IMR-90 (cell line): ENCODE results near the gene USP43. TPM values are rescaled to one million over a fixed set of nuclear protein-coding genes. Genes with fewer than 3 reads are reported as not detected.

ENCODE experiments used
- ATAC-seq: fragments of 200-7000 bp; cut with Tn5 transposase; 2 replicates; pipeline ENCODE4 v1.9.1; 2020; ENCODE audit warnings: low read depth, mild to moderate bottlenecking, moderate library complexity
- BruUV-seq: library from RNA; stranded (reverse); fragments of 400-500 nt; replicated peaks from 2 replicates; lab custom pipeline; 2021; lab: Mats Ljungman, UMichigan
- CTCF ChIA-PET: fragments of 300-600 bp; formaldehyde crosslinking; extraction: SDS; loops from one replicate; lab custom pipeline; 2021; ENCODE audit warnings: antibody characterized with exemption; lab: Yijun Ruan, JAX
- POLR2A ChIA-PET: fragments of 300-600 bp; sonication (Branson Sonifier 250); formaldehyde crosslinking; loops from one replicate; lab custom pipeline; 2022; ENCODE audit warnings: antibody characterized with exemption; ENCODE audit not compliant: unreplicated experiment; lab: Charles Lee
- DNase-seq: peaks from one replicate; pipeline ENCODE4 v3.0.0; 2013
- H2AFZ ChIP-seq: replicated peaks from 2 replicates; pipeline ENCODE3; 2013; ENCODE audit warnings: low read length, mild to moderate bottlenecking; ENCODE audit not compliant: poor library complexity
- H2AK5ac ChIP-seq: 2 replicates; pipeline ENCODE4 v1.6.1; 2013; ENCODE audit warnings: low read depth, low read length, inconsistent platforms
- H2AK9ac ChIP-seq: replicated peaks from 2 replicates; pipeline ENCODE3; 2013; ENCODE audit warnings: mild to moderate bottlenecking, low read depth, low read length, moderate library complexity; ENCODE audit not compliant: poor library complexity
- H2BK120ac ChIP-seq: 2 replicates; pipeline ENCODE4 v1.6.1; 2013; ENCODE audit warnings: low read depth, low read length, inconsistent platforms
- H2BK15ac ChIP-seq: 3 replicates; pipeline ENCODE4 v1.6.1; 2013; ENCODE audit warnings: low read depth, low read length, inconsistent platforms
- H2BK20ac ChIP-seq: 2 replicates; pipeline ENCODE4 v1.6.1; 2013; ENCODE audit warnings: low read depth, mild to moderate bottlenecking, inconsistent platforms, low read length, moderate library complexity
- H2BK5ac ChIP-seq: 2 replicates; pipeline ENCODE4 v1.6.1; 2013; ENCODE audit warnings: mild to moderate bottlenecking, low read depth, low read length, inconsistent platforms; ENCODE audit not compliant: poor library complexity, severe bottlenecking
- H3K14ac ChIP-seq: replicated peaks from 2 replicates; pipeline ENCODE4 v1.6.1; 2013; ENCODE audit warnings: low read depth, low read length, inconsistent platforms
- H3K18ac ChIP-seq: 2 replicates; pipeline ENCODE4 v1.6.1; 2013; ENCODE audit warnings: low read depth, low read length, control low read depth
- H3K23ac ChIP-seq: 2 replicates; pipeline ENCODE4 v1.6.1; 2013; ENCODE audit warnings: low read depth, low read length, inconsistent platforms
- H3K27ac ChIP-seq: 2 replicates; pipeline ENCODE4 v1.5.1; 2013; ENCODE audit warnings: mild to moderate bottlenecking, control low read depth, low read length; ENCODE audit not compliant: insufficient read depth
- H3K27me3 ChIP-seq: 2 replicates; pipeline ENCODE4 v1.6.1; 2013; ENCODE audit warnings: low read length; ENCODE audit not compliant: control insufficient read depth, insufficient read depth
- H3K36me3 ChIP-seq: 2 replicates; pipeline ENCODE4 v1.6.1; 2013; ENCODE audit warnings: low read length, mixed read lengths; ENCODE audit not compliant: control insufficient read depth, insufficient read depth
- H3K4ac ChIP-seq: 2 replicates; pipeline ENCODE4 v1.6.1; 2013; ENCODE audit warnings: low read depth, low read length, inconsistent platforms
- H3K4me1 ChIP-seq: 2 replicates; pipeline ENCODE4 v1.6.1; 2013; ENCODE audit warnings: low read length, mixed read lengths; ENCODE audit not compliant: control insufficient read depth, insufficient read depth
- H3K4me2 ChIP-seq: 2 replicates; pipeline ENCODE4 v1.6.1; 2013; ENCODE audit warnings: low read depth, mild to moderate bottlenecking, control low read depth, low read length, moderate library complexity
- H3K4me3 ChIP-seq: 2 replicates; pipeline ENCODE4 v1.5.1; 2013; ENCODE audit warnings: low read depth, mild to moderate bottlenecking, control low read depth, low read length, moderate library complexity; ENCODE audit not compliant: insufficient read depth
- H3K56ac ChIP-seq: 2 replicates; pipeline ENCODE4 v1.6.1; 2013; ENCODE audit warnings: low read length, inconsistent platforms; ENCODE audit not compliant: insufficient read depth; ENCODE audit errors: extremely low read depth
- H3K79me1 ChIP-seq, 2 experiments: 2 replicates each; pipeline ENCODE4 v1.6.1; 2013; ENCODE audit warnings: low read length in 2 of 2, inconsistent platforms in 1 of 2, low read depth in 1 of 2
- H3K9ac ChIP-seq: 2 replicates; pipeline ENCODE4 v1.6.1; 2013; ENCODE audit warnings: low read depth, low read length, control low read depth
- H3K9me1 ChIP-seq: 2 replicates; pipeline ENCODE4 v1.6.1; 2013; ENCODE audit warnings: low read length, inconsistent platforms; ENCODE audit not compliant: insufficient read depth
- H3K9me3 ChIP-seq: 2 replicates; pipeline ENCODE4 v1.6.1; 2013; ENCODE audit warnings: low read length; ENCODE audit not compliant: control insufficient read depth, insufficient read depth
- H4K20me1 ChIP-seq: 2 replicates; pipeline ENCODE4 v1.6.1; 2013; ENCODE audit warnings: low read length, inconsistent platforms; ENCODE audit not compliant: insufficient read depth
- H4K5ac ChIP-seq: 2 replicates; pipeline ENCODE4 v1.6.1; 2013; ENCODE audit warnings: mild to moderate bottlenecking, low read depth, low read length, control low read depth
- H4K8ac ChIP-seq, 2 experiments: 2 replicates each; pipeline ENCODE4 v1.6.1; 2013; ENCODE audit warnings: low read depth in 2 of 2, low read length in 2 of 2, control low read depth in 1 of 2, inconsistent platforms in 1 of 2
- H4K91ac ChIP-seq: 2 replicates; pipeline ENCODE4 v1.6.1; 2013; ENCODE audit warnings: low read depth, low read length, inconsistent platforms; ENCODE audit not compliant: insufficient read depth
- BHLHE40 ChIP-seq: fragments of 150-350 bp; IDR thresholded peaks from 2 replicates; pipeline ENCODE4 v1.6.1; 2016; ENCODE audit warnings: mild to moderate bottlenecking, low read depth, low read length
- CEBPB ChIP-seq: IDR thresholded peaks from 2 replicates; pipeline ENCODE4 v1.6.1; 2012; ENCODE audit warnings: low read depth, low read length, improper control_type of control experiment
- CHD1 ChIP-seq: IDR thresholded peaks from 2 replicates; pipeline ENCODE4 v1.6.1; 2012; ENCODE audit warnings: low read depth, low read length, improper control_type of control experiment
- CTCF ChIP-seq: conservative IDR thresholded peaks from 2 replicates; pipeline ENCODE4 v1.5.1; 2012; ENCODE audit warnings: mild to moderate bottlenecking, low read depth, low read length, improper control_type of control experiment
- ELK1 ChIP-seq: fragments of 150-350 bp; IDR thresholded peaks from 2 replicates; pipeline ENCODE4 v1.6.1; 2016; ENCODE audit warnings: low read depth, mild to moderate bottlenecking, low read length, moderate library complexity, borderline replicate concordance
- FOS ChIP-seq: fragments of 150-350 bp; IDR thresholded peaks from 2 replicates; pipeline ENCODE4 v1.6.1; 2016; ENCODE audit warnings: low read depth, low read length
- MAFK ChIP-seq: IDR thresholded peaks from 2 replicates; pipeline ENCODE4 v1.6.1; 2012; ENCODE audit warnings: low read depth, low read length, improper control_type of control experiment
- MAZ ChIP-seq: IDR thresholded peaks from 2 replicates; pipeline ENCODE4 v1.6.1; 2012; ENCODE audit warnings: low read depth, mild to moderate bottlenecking, low read length, improper control_type of control experiment, moderate library complexity, borderline replicate concordance
- MXI1 ChIP-seq: IDR thresholded peaks from 2 replicates; pipeline ENCODE4 v1.6.1; 2012; ENCODE audit warnings: low read depth, mild to moderate bottlenecking, low read length, moderate library complexity, borderline replicate concordance
- NFE2L2 ChIP-seq: fragments of 150-350 bp; IDR thresholded peaks from 2 replicates; pipeline ENCODE4 v1.6.1; 2016; ENCODE audit warnings: low read depth, mild to moderate bottlenecking, low read length
- POLR2A ChIP-seq: IDR thresholded peaks from 2 replicates; pipeline ENCODE4 v1.6.1; 2012; ENCODE audit warnings: mild to moderate bottlenecking, low read depth, low read length
- RAD21 ChIP-seq: IDR thresholded peaks from 2 replicates; pipeline ENCODE4 v1.6.1; 2012; ENCODE audit warnings: low read length, improper control_type of control experiment
- RCOR1 ChIP-seq: IDR thresholded peaks from 2 replicates; pipeline ENCODE4 v1.6.1; 2012; ENCODE audit warnings: mild to moderate bottlenecking, low read length, improper control_type of control experiment; ENCODE audit not compliant: insufficient replicate concordance
- RFX5 ChIP-seq: IDR thresholded peaks from 2 replicates; pipeline ENCODE4 v1.8.0; 2012; ENCODE audit warnings: low read depth, mild to moderate bottlenecking, low read length, moderate library complexity
- SMC3 ChIP-seq: fragments of 150-350 bp; IDR thresholded peaks from 2 replicates; pipeline ENCODE4 v1.6.1; 2016; ENCODE audit warnings: low read depth, mild to moderate bottlenecking, antibody characterized with exemption, low read length, moderate library complexity
- WGBS, 2 experiments: methylation state at CpG; one replicate each; pipeline versions ENCODE4 v1.1.5 to v1.1.7; 2013; ENCODE audit warnings: missing lambda C conversion rate in 2 of 2; ENCODE audit not compliant: insufficient read length in 1 of 2; ENCODE audit errors: extremely low coverage in 2 of 2; 5-methylcytosine and 5-hydroxymethylcytosine counted together
- dilution Hi-C: fragments of 300-500 bp; cut with HindIII; formaldehyde crosslinking; loops from one replicate; pipeline ENCODE4 v1.14.3; 2018; ENCODE audit warnings: low sequenced_read_pairs; ENCODE audit not compliant: unreplicated experiment
- in situ Hi-C: fragments of 300-500 bp; cut with MboI; formaldehyde crosslinking; loops from 3 replicates; pipeline ENCODE4 v1.14.3; 2019; ENCODE audit warnings: low sequenced_read_pairs, inconsistent platforms, mixed read lengths
- intact Hi-C: fragments of 100-400 bp; cut with micrococcal nuclease; formaldehyde crosslinking; loops from 2 replicates; pipeline ENCODE4 v1.10.0; 2022
- polyA plus RNA-seq, 3 experiments: library from polyadenylated mRNA; depleted of rRNA; stranded (reverse); fragments of >200 nt; gene quantifications; 2 replicates each; pipeline ENCODE4 v1.2.3, GENCODE V29; 2012; ENCODE audit warnings: low replicate concordance in 1 of 3
- total RNA-seq: library from RNA; depleted of rRNA; stranded (reverse); fragments of >200 nt; gene quantifications from 2 replicates; pipeline ENCODE4 v1.2.3, GENCODE V29; 2012
- TF ChIP-seq, protein P1 (sequence below): fragments of 150-350 bp; IDR thresholded peaks from 2 replicates; pipeline ENCODE4 v1.6.1; 2017; ENCODE audit warnings: mild to moderate bottlenecking, antibody characterized with exemption, low read length, low read depth

Gene USP43
- total and polyA plus RNA-seq, 2 of the 4 experiments (the other 2 are of a cell fraction) = not detected

- no TSS peak for BruUV-seq
- DNase-seq = no peak
- 33 to 100% methylated on average over 1 of the region's 4 CpGs for WGBS, 2 experiments
- no peak overlapping the region for H4K5ac ChIP-seq
- H3K79me1 ChIP-seq = no peaks in the 10 kb centered on the region
- dilution Hi-C loops = no loop called here
- no peak overlapping the region for H2BK5ac ChIP-seq
- H3K27ac ChIP-seq = no peak overlapping the region
- H2AK9ac ChIP-seq = no peak overlapping the region
- H2BK120ac ChIP-seq = no peak overlapping the region
- H3K23ac ChIP-seq = no peak overlapping the region
- no peaks in the 10 kb centered on the region for H3K27me3 ChIP-seq
- ATAC-seq = no peak
- CTCF ChIA-PET = no interaction called here
- no peak overlapping the region for H3K4ac ChIP-seq
- H3K9ac ChIP-seq = no peak overlapping the region
- no peak overlapping the region for H2BK15ac ChIP-seq
- H3K4me1 ChIP-seq = no peaks in the 10 kb centered on the region
- no peak overlapping the region for H2BK20ac ChIP-seq
- H3K18ac ChIP-seq = no peak overlapping the region
- H4K8ac ChIP-seq = no peak overlapping the region
- H4K20me1 ChIP-seq = no peaks in the 10 kb centered on the region
- intact Hi-C loops = no loop called here
- H3K9me1 ChIP-seq = no peaks in the 10 kb centered on the region
- H2AFZ ChIP-seq = no peak overlapping the region
- H3K4me2 ChIP-seq = no peak overlapping the region
- no peak overlapping the region for H4K91ac ChIP-seq
- peaks cover 10% of the 10 kb centered on the region for H3K9me3 ChIP-seq
- POLR2A ChIA-PET = no interaction called here
- no peak for TF ChIP-seq MAFK
- TF ChIP-seq, protein P1, sequence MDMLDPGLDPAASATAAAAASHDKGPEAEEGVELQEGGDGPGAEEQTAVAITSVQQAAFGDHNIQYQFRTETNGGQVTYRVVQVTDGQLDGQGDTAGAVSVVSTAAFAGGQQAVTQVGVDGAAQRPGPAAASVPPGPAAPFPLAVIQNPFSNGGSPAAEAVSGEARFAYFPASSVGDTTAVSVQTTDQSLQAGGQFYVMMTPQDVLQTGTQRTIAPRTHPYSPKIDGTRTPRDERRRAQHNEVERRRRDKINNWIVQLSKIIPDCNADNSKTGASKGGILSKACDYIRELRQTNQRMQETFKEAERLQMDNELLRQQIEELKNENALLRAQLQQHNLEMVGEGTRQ = no peak
- TF ChIP-seq RCOR1 = no peak
- TF ChIP-seq POLR2A = no peak
- TF ChIP-seq MAZ = no peak
- no peak for TF ChIP-seq CHD1
- no peak for TF ChIP-seq MXI1
- TF ChIP-seq NFE2L2 = no peak
- no peak for TF ChIP-seq SMC3
- TF ChIP-seq ELK1 = no peak
- no peak for TF ChIP-seq BHLHE40
- TF ChIP-seq CTCF = no peak
- no peak for TF ChIP-seq RFX5
- no peak for TF ChIP-seq CEBPB
- TF ChIP-seq RAD21 = no peak
- TF ChIP-seq FOS = no peak
- no peak overlapping the region for H3K4me3 ChIP-seq
- H3K56ac ChIP-seq = no peak overlapping the region
- no peak overlapping the region for H2AK5ac ChIP-seq
- no peak overlapping the region for H3K14ac ChIP-seq
- in situ Hi-C loops = no loop called here
- H3K36me3 ChIP-seq = no peaks in the 10 kb centered on the region
Observed at GRCh38 chr17:9677896-9678295, 32.6 kb downstream of the USP43 start.
